ENCODE measurements around the gene JDP2.

The JDP2 gene

DNA sequence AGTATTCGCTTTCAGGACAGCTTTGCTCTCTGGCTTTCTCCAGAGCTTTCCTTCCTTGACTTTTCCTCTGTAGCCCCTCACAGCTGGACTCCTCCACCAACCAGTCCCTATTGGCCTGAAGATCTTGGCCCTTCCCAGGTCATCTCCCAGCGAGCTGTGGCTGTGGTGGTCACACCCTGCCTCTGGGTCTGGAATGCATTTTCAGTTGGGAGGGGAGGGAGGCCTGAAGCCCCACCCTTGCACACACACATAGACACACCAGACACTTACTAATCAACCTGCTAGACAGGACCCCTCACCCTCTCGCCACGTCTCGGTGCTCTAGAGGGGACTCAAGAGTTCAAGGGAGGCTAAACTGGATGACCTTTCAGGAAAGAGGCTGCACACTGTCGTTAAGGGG lies 13.9 kb downstream of the JDP2 start:
- H3K36me3 ChIP-seq (ENCODE audit: control insufficient read depth in 2 of 2, insufficient read depth in 1 of 2, low read length in 2 of 2), result peaks cover 0 to 13% of the 10 kb centered on the region in 2 experiments; a peak in 1 of 3 replicates
- CTCF ChIA-PET, result no interaction called here
- POLR2A ChIA-PET, result interaction anchor here (0.6 kb wide), 1 partner anchor 89 kb away, joined by 7 read pairs; no protein-coding TSS in a partner anchor
- H3K4me1 ChIP-seq (ENCODE audit: control insufficient read depth, insufficient read depth, low read length), result no peaks in the 10 kb centered on the region
- no peak overlapping the region for H3K4me3 ChIP-seq (ENCODE audit: low read depth, low read length)
- no peaks in the 10 kb centered on the region for H3K9me3 ChIP-seq (ENCODE audit: control insufficient read depth, insufficient read depth, low read depth, low read length)
- TF ChIP-seq PRDM6 (tag by site-specific recombination; IDR thresholded peaks at IDR 0.05), result no peak
- TF ChIP-seq OSR2 (tag by site-specific recombination; IDR thresholded peaks at IDR 0.05), result no peak
- TF ChIP-seq KLF10 (tag by site-specific recombination; IDR thresholded peaks at IDR 0.05), result no peak
- TF ChIP-seq OVOL3 (tag by site-specific recombination; IDR thresholded peaks at IDR 0.05), result no peak
- TF ChIP-seq, protein P1, sequence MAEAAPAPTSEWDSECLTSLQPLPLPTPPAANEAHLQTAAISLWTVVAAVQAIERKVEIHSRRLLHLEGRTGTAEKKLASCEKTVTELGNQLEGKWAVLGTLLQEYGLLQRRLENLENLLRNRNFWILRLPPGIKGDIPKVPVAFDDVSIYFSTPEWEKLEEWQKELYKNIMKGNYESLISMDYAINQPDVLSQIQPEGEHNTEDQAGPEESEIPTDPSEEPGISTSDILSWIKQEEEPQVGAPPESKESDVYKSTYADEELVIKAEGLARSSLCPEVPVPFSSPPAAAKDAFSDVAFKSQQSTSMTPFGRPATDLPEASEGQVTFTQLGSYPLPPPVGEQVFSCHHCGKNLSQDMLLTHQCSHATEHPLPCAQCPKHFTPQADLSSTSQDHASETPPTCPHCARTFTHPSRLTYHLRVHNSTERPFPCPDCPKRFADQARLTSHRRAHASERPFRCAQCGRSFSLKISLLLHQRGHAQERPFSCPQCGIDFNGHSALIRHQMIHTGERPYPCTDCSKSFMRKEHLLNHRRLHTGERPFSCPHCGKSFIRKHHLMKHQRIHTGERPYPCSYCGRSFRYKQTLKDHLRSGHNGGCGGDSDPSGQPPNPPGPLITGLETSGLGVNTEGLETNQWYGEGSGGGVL (tag by site-specific recombination; IDR thresholded peaks at IDR 0.05), result no peak
- no peak for TF ChIP-seq ZNF221 (tag by site-specific recombination; IDR thresholded peaks at IDR 0.05; ENCODE audit: borderline replicate concordance)
- TF ChIP-seq BCL11A (tag by site-specific recombination; IDR thresholded peaks at IDR 0.05; ENCODE audit: low read depth), result no peak
- TF ChIP-seq ZBTB17 (tag by site-specific recombination; IDR thresholded peaks at IDR 0.05), result no peak
- TF ChIP-seq ZNF610 (tag by site-specific recombination; IDR thresholded peaks at IDR 0.05; ENCODE audit: borderline replicate concordance), result no peak
- TF ChIP-seq ZBTB1 (tag by site-specific recombination; IDR thresholded peaks at IDR 0.05), result no peak
- no peak for TF ChIP-seq ZNF580 (tag by site-specific recombination; IDR thresholded peaks at IDR 0.05)
- no peak for TF ChIP-seq ZNF837 (tag by site-specific recombination; IDR thresholded peaks at IDR 0.05)
- H3K27ac ChIP-seq (ENCODE audit: extremely low read depth, low read depth, low read length), result no peak overlapping the region

DNA sequence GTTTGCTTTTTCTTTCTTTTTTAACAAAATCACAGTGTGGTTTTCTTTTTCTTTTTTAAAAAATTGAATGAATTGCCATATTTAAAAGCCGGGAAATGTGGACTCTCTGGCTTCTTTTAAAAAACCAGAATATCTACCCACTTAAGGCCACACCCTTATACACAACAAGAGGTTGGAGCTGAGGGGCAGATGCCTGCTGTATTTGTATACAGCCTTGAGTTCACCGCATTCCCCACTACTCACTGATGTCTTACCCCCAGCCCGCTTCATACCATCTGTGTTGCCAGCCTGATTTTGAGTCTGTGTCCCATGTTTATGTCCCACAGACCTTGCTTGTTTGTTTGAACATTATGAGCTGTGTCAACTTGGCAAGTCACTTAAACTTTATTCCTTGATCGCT lies 14.3 kb downstream of the JDP2 start:
- Histone ChIP-seq H3K4me1 (ENCODE audit: control insufficient read depth, insufficient read depth, low read length) (no peaks in the 10 kb centered on the region), H3K36me3 (ENCODE audit: control insufficient read depth in 2 of 2, insufficient read depth in 1 of 2, low read length in 2 of 2) (peaks cover 0 to 13% of the 10 kb centered on the region in 2 experiments; a peak in 1 of 3 replicates), H3K27ac (ENCODE audit: extremely low read depth, low read depth, low read length) (no peak overlapping the region), H3K9me3 (ENCODE audit: control insufficient read depth, insufficient read depth, low read depth, low read length) (no peaks in the 10 kb centered on the region), H3K4me3 (ENCODE audit: low read depth, low read length) (no peak overlapping the region)
- CTCF ChIA-PET, result interaction anchor here (1.0 kb wide), 1 partner anchor 118 kb away, joined by 4 read pairs; no protein-coding TSS in a partner anchor
- POLR2A ChIA-PET, result no interaction called here
- TF ChIP-seq ZNF157 (tag by site-specific recombination; IDR thresholded peaks at IDR 0.05) (no peak), ZNF302 (tag by site-specific recombination; IDR thresholded peaks at IDR 0.05; ENCODE audit: low read depth) (no peak), ZNF529 (tag by site-specific recombination; IDR thresholded peaks at IDR 0.05; ENCODE audit: insufficient replicate concordance) (no peak), ZNF623 (tag by site-specific recombination; IDR thresholded peaks at IDR 0.05) (no peak), ZBTB11 (tag by site-specific recombination; conservative IDR thresholded peaks at IDR 0.05; ENCODE audit: low read depth) (no peak), ZNF513 (tag by site-specific recombination; IDR thresholded peaks at IDR 0.05) (no peak), ZNF768 (tag by site-specific recombination; IDR thresholded peaks at IDR 0.05) (no peak), ZNF610 (tag by site-specific recombination; IDR thresholded peaks at IDR 0.05; ENCODE audit: borderline replicate concordance) (no peak), ZNF341 (tag by site-specific recombination; IDR thresholded peaks at IDR 0.05; ENCODE audit: low read depth) (no peak)
- TF ChIP-seq, protein P2, sequence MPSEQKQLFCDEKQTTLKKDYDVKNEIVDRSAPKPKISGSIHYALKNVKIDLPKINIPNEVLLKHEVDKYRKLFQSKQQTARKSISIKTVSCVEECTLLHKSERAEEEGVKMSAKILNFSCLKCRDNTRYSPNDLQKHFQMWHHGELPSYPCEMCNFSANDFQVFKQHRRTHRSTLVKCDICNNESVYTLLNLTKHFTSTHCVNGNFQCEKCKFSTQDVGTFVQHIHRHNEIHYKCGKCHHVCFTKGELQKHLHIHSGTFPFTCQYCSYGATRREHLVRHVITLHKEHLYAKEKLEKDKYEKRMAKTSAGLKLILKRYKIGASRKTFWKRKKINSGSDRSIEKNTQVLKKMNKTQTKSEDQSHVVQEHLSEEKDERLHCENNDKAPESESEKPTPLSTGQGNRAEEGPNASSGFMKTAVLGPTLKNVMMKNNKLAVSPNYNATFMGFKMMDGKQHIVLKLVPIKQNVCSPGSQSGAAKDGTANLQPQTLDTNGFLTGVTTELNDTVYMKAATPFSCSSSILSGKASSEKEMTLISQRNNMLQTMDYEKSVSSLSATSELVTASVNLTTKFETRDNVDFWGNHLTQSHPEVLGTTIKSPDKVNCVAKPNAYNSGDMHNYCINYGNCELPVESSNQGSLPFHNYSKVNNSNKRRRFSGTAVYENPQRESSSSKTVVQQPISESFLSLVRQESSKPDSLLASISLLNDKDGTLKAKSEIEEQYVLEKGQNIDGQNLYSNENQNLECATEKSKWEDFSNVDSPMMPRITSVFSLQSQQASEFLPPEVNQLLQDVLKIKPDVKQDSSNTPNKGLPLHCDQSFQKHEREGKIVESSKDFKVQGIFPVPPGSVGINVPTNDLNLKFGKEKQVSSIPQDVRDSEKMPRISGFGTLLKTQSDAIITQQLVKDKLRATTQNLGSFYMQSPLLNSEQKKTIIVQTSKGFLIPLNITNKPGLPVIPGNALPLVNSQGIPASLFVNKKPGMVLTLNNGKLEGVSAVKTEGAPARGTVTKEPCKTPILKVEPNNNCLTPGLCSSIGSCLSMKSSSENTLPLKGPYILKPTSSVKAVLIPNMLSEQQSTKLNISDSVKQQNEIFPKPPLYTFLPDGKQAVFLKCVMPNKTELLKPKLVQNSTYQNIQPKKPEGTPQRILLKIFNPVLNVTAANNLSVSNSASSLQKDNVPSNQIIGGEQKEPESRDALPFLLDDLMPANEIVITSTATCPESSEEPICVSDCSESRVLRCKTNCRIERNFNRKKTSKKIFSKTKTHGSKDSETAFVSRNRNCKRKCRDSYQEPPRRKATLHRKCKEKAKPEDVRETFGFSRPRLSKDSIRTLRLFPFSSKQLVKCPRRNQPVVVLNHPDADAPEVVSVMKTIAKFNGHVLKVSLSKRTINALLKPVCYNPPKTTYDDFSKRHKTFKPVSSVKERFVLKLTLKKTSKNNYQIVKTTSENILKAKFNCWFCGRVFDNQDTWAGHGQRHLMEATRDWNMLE (tag by site-specific recombination; conservative IDR thresholded peaks at IDR 0.05; ENCODE audit: low read depth), result no peak

All from HEK293 (cell line).